GM12864 (cell line): ENCODE data around the gene DUSP22.

Experiments used
- DNase-seq: peaks from one replicate; pipeline ENCODE4 v3.0.0-alpha.2; 2011; ENCODE audit warnings: low read depth
- H3K4me3 ChIP-seq: 2 replicates; pipeline ENCODE4 v1.5.1; 2011; ENCODE audit warnings: mild to moderate bottlenecking, low read depth, low read length, control low read depth
- CTCF ChIP-seq: IDR thresholded peaks from 2 replicates; pipeline ENCODE4 v1.5.1; 2011; ENCODE audit warnings: low read depth, mild to moderate bottlenecking, moderate library complexity, low read length, control low read depth, inconsistent platforms; ENCODE audit errors: missing control alignments

DUSP22 gene

GRCh38 chr6:286681-287488 is 5.4 kb upstream of the DUSP22 start:
- TF ChIP-seq CTCF = no peak
- no peak overlapping the region for H3K4me3 ChIP-seq
- no peak for DNase-seq

GRCh38 chr6:287489-287860 is 4.8 kb upstream of the DUSP22 start:
- TF ChIP-seq CTCF = no peak
- H3K4me3 ChIP-seq = no peak overlapping the region

GRCh38 chr6:288866-289265 is 3.4 kb upstream of the DUSP22 start:
- H3K4me3 ChIP-seq = no peak overlapping the region
- no peak for TF ChIP-seq CTCF
- DNase-seq = no peak

More at GRCh38 chr6:287489-287860, 4.8 kb upstream of the DUSP22 start:
- no peak for DNase-seq

GRCh38 chr6:290111-290922 is 2.0 kb upstream of the DUSP22 start:
- peak overlapping the region; percentile 63 for H3K4me3 ChIP-seq
- DNase-seq = no peak
- no peak for TF ChIP-seq CTCF

GRCh38 chr6:291204-291696 is 1.0 kb upstream of the DUSP22 start:
- H3K4me3 ChIP-seq = peak overlapping the region; percentile 63
- peak; percentile 55 for DNase-seq
- TF ChIP-seq CTCF = no peak

GRCh38 chr6:292506-293192 is 362 bp downstream of the DUSP22 start:
- peak; percentile 95 for DNase-seq
- peak overlapping the region; percentile 63 for H3K4me3 ChIP-seq
- TF ChIP-seq CTCF = no peak
